ENCODE results near the gene TPSAB1.
"Not testable (repeated sequence)": the region's sequence is repeated elsewhere in the genome, so short reads cannot be mapped to it uniquely, and the experiment has no call there.

Gene TPSAB1

GRCh38 chr16:1271724-1272413 lies 31.4 kb downstream of the TPSAB1 start:
- DNase-seq = not testable (repeated sequence)

- no peak for DNase-seq
These were observed 32.1 kb downstream of the TPSAB1 start for GRCh38 chr16:1272453-1273198.

GRCh38 chr16:1273816-1274215 lies 33.3 kb downstream of the TPSAB1 start:
- DNase-seq = no peak

GRCh38 chr16:1274767-1275166 lies 34.3 kb downstream of the TPSAB1 start:
- DNase-seq = no peak

- DNase-seq = no peak
These were observed 35.5 kb downstream of the TPSAB1 start for GRCh38 chr16:1275791-1276579.

GRCh38 chr16:1276580-1276878 lies 36.0 kb downstream of the TPSAB1 start:
- no peak for DNase-seq

GRCh38 chr16:1277151-1277598 lies 36.7 kb downstream of the TPSAB1 start:
- DNase-seq = no peak

- no peak for DNase-seq
These were observed 37.2 kb downstream of the TPSAB1 start for GRCh38 chr16:1277617-1278282.

- no peak for DNase-seq
These were observed 38.0 kb downstream of the TPSAB1 start for GRCh38 chr16:1278477-1278876.

GRCh38 chr16:1279081-1279944 lies 38.8 kb downstream of the TPSAB1 start:
- DNase-seq = no peak

- DNase-seq = no peak
These were observed 39.6 kb downstream of the TPSAB1 start for GRCh38 chr16:1279945-1280589.

GRCh38 chr16:1280783-1281182 lies 40.3 kb downstream of the TPSAB1 start:
- DNase-seq = no peak

- no peak for DNase-seq
These were observed 41.0 kb downstream of the TPSAB1 start for GRCh38 chr16:1281517-1281916.

- DNase-seq = no peak
These were observed 41.9 kb downstream of the TPSAB1 start for GRCh38 chr16:1282324-1282973.

- no peak for DNase-seq
These were observed 42.8 kb downstream of the TPSAB1 start for GRCh38 chr16:1283296-1283695.

GRCh38 chr16:1283996-1284616 lies 43.6 kb downstream of the TPSAB1 start:
- DNase-seq = no peak

GRCh38 chr16:1285669-1286512 lies 45.4 kb downstream of the TPSAB1 start:
- no peak for DNase-seq

- no peak for DNase-seq
These were observed 46.1 kb downstream of the TPSAB1 start for GRCh38 chr16:1286513-1287094.

- no peak for DNase-seq
These were observed 47.6 kb downstream of the TPSAB1 start for GRCh38 chr16:1287982-1288670.
